ENCODE data around the gene GASK1A.

GASK1A gene

DNA sequence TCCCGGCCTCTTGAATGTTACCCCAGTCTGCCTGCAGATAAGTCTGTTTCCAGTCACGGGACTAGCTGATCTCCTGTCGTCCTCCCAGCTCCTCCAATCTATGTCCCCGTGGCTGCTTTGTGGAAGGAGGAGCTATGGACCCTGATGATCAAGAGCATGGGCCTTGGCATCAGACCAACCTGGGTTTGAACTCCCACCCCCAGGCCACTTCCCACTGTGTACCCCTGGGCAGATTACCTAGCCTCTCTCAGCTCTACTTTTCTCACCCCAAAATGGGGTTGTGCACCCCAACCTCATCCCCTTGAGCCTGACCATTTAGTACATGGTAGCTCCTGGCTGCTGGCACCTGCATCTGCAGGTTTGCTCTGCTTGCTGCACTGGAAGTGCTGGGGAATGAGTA is 55.8 kb downstream of the GASK1A start:
- DNase-seq = no peak
- H3K4me3 ChIP-seq = no peak overlapping the region
- intact Hi-C loops (cut with DNase I; ENCODE audit: low total_unique reads) = loop anchor here (10.0 kb wide), 1 partner anchor 70 kb away; no protein-coding TSS in a partner anchor
- H3K36me3 ChIP-seq = peaks cover 0 to 10% (median 7%) of the 10 kb centered on the region in 3 donors
- TF ChIP-seq, protein P1, sequence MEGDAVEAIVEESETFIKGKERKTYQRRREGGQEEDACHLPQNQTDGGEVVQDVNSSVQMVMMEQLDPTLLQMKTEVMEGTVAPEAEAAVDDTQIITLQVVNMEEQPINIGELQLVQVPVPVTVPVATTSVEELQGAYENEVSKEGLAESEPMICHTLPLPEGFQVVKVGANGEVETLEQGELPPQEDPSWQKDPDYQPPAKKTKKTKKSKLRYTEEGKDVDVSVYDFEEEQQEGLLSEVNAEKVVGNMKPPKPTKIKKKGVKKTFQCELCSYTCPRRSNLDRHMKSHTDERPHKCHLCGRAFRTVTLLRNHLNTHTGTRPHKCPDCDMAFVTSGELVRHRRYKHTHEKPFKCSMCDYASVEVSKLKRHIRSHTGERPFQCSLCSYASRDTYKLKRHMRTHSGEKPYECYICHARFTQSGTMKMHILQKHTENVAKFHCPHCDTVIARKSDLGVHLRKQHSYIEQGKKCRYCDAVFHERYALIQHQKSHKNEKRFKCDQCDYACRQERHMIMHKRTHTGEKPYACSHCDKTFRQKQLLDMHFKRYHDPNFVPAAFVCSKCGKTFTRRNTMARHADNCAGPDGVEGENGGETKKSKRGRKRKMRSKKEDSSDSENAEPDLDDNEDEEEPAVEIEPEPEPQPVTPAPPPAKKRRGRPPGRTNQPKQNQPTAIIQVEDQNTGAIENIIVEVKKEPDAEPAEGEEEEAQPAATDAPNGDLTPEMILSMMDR (IDR thresholded peaks at IDR 0.05) = no peak
- H3K27me3 ChIP-seq = no peaks in the 10 kb centered on the region
- H3K27ac ChIP-seq = no peak overlapping the region
- H3K4me1 ChIP-seq = peaks cover 0 to 11% (median 3%) of the 10 kb centered on the region in 4 donors
- no peaks in the 10 kb centered on the region for H3K9me3 ChIP-seq

DNA sequence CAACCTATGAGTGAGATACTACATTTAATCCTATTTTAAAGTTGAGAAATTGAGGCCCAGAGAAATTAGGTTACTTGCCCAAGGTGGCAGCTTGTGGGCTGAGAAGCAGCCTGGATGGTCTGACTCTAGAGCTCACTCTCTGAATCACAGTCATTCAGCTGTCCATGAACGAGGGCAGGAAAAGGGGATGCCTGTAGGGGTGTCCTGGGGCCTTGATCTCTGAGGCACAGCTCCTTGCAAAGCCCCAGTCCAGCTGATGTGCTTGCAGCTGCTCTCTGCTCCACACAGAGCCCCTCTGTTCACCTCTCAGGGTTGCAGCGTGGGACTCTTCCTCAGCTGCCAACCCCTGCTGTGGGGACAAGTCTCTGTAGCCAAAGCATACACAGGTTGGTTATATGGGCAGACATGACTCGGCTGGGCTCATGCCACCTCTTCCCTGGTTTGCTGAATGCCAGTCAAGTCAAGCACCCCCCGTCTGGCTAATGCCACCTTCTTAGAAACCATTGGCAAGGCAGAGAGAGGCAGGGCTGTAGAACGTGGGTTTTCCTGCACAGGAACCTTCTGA is 56.8 kb downstream of the GASK1A start:
- peaks cover 0 to 10% (median 7%) of the 10 kb centered on the region in 3 donors for H3K36me3 ChIP-seq
- H3K27me3 ChIP-seq = no peaks in the 10 kb centered on the region
- intact Hi-C loops (cut with DNase I; ENCODE audit: low total_unique reads) = loop anchor here (10.0 kb wide), 1 partner anchor 71 kb away; no protein-coding TSS in a partner anchor
- no peak overlapping the region for H3K27ac ChIP-seq
- no peak overlapping the region for H3K4me3 ChIP-seq
- TF ChIP-seq, protein P1 (IDR thresholded peaks at IDR 0.05) = no peak
- peaks cover 0 to 11% (median 3%) of the 10 kb centered on the region in 4 donors for H3K4me1 ChIP-seq
- no peak for DNase-seq
- no peaks in the 10 kb centered on the region for H3K9me3 ChIP-seq

DNA sequence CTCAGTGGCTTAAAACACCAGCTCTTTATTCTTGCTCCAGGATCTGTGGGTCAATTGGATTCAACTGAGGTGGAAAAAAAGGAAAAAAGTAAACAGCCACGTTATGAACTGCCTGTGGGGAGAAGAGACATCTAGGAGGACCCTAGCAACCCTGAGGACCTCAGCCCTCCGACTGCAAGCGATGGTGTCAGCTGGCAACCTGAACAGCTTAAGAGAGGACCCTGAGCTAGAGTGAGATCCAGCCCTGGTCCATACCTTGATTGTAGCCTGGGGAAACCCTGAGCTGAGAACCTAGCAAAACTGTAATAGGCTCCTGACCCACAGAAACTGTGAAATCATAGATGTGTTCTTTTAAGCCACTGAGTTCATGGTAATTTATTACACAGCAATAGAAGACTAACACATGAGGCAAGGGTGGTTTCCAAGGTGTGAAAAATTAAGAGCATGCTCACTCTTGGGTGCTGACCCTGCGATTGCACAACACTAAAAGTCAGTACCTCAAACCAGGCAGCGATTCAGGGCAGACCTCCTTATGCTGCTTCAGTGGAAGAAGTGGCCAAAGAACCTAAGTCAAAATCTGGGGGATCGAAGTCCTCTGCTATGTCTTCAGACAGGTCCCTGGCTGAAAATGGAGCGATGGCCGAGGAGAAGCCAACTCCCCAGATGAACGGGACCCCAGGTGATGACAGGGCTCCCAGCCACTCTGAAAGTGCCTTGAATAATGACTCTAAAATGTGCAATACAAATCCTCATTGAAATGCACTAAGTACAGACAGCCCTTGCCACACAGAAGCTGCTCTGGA is 57.7 kb downstream of the GASK1A start:
- TF ChIP-seq, protein P1 (IDR thresholded peaks at IDR 0.05) = no peak
- no peak overlapping the region for H3K27ac ChIP-seq
- no peaks in the 10 kb centered on the region for H3K9me3 ChIP-seq
- H3K4me3 ChIP-seq = no peak overlapping the region
- H3K36me3 ChIP-seq = peaks cover 0 to 10% (median 7%) of the 10 kb centered on the region in 3 donors
- no peak for DNase-seq
- no peaks in the 10 kb centered on the region for H3K27me3 ChIP-seq
- intact Hi-C loops (cut with DNase I; ENCODE audit: low total_unique reads) = loop anchor here (10.0 kb wide), 1 partner anchor 72 kb away; no protein-coding TSS in a partner anchor
- peaks cover 0 to 1% (median 0%) of the 10 kb centered on the region in 4 donors for H3K4me1 ChIP-seq

DNA sequence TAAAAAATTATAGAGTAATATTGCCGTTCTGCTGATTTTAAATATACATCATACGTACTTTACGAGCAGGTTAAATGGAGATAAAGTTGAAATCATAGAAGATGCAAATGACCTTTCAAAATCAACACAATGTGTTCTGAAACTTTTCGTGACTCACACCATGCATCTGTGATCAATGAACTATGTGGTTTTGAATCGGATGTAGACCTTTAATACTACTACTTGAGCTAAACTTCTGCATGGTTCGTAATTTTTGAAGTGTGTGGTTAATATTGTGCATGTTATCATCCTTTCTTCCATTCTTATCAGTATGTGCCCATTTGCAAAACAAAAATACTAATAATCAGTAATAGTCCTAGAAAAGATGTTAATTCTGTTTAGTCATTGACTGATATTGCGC is 58.9 kb downstream of the GASK1A start:
- DNase-seq = no peak
- intact Hi-C loops (cut with DNase I; ENCODE audit: low total_unique reads) = loop anchor here (10.0 kb wide), 1 partner anchor 73 kb away; no protein-coding TSS in a partner anchor
- TF ChIP-seq, protein P1 (IDR thresholded peaks at IDR 0.05) = no peak
- H3K4me3 ChIP-seq = no peak overlapping the region
- no peaks in the 10 kb centered on the region for H3K27me3 ChIP-seq
- peaks cover 0 to 3% (median under 1%) of the 10 kb centered on the region in 4 donors for H3K4me1 ChIP-seq
- H3K9me3 ChIP-seq = no peaks in the 10 kb centered on the region
- peaks cover 0 to 4% (median 0%) of the 10 kb centered on the region in 3 donors for H3K36me3 ChIP-seq
- no peak overlapping the region for H3K27ac ChIP-seq

DNA sequence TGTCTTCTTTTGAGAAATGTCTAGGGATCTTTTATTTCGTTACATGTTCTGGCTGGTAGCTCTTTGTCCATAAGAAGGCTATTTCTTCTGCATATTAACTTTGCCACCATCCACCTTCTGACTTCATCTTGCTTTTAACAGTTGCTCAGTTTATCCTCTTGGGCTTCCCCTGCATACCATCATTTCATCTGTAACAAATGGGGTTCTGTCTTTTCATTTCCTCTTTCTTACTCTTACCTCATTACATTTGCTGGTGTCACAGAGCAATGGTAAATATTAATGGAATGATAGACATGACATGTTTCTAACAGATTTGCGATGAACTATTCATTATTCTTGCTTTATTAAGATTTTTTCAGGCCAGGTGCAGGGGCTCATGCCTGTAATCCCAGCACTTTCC is 62.4 kb downstream of the GASK1A start:
- H3K4me3 ChIP-seq = no peak overlapping the region
- no peak overlapping the region for H3K27ac ChIP-seq
- peaks cover 0 to 8% (median 7%) of the 10 kb centered on the region in 3 donors for H3K36me3 ChIP-seq
- intact Hi-C loops (cut with DNase I; ENCODE audit: low total_unique reads) = no loop called here
- DNase-seq = no peak
- TF ChIP-seq, protein P1 (IDR thresholded peaks at IDR 0.05) = no peak
- peaks cover 0 to 15% (median 4%) of the 10 kb centered on the region in 3 donors for H3K9me3 ChIP-seq
- H3K27me3 ChIP-seq = no peaks in the 10 kb centered on the region
- peaks cover 0 to 9% (median 3%) of the 10 kb centered on the region in 4 donors for H3K4me1 ChIP-seq

All from tibial artery (tissue), 4 donors.